GM19463 (cell line): ENCODE results near the gene RPTOR.

Experiments
- ATAC-seq: cut with Tn5 transposase; IDR thresholded peaks from one replicate; pipeline ENCODE4 v1.9.1; 2021; ENCODE audit warnings: mild to moderate bottlenecking, moderate library complexity; ENCODE audit not compliant: unreplicated experiment

RPTOR gene

GRCh38 chr17:80899402-80900268, 355.0 kb downstream of the RPTOR start:
- no peak for ATAC-seq

- no peak for ATAC-seq
Observed at GRCh38 chr17:80901319-80901718, 356.7 kb downstream of the RPTOR start.

GRCh38 chr17:80902197-80902962, 357.7 kb downstream of the RPTOR start:
- ATAC-seq: no peak

- no peak for ATAC-seq
Observed at GRCh38 chr17:80902963-80903611, 358.4 kb downstream of the RPTOR start.

- no peak for ATAC-seq
Observed at GRCh38 chr17:80904036-80904753, 359.6 kb downstream of the RPTOR start.

- ATAC-seq: no peak
Observed at GRCh38 chr17:80905586-80906230, 361.1 kb downstream of the RPTOR start.

- no peak for ATAC-seq
Observed at GRCh38 chr17:80906364-80907259, 362.0 kb downstream of the RPTOR start.

GRCh38 chr17:80907281-80907680, 362.6 kb downstream of the RPTOR start:
- no peak for ATAC-seq

- ATAC-seq: no peak
Observed at GRCh38 chr17:80908211-80908610, 363.6 kb downstream of the RPTOR start.

GRCh38 chr17:80908776-80909175, 364.1 kb downstream of the RPTOR start:
- ATAC-seq: no peak

- no peak for ATAC-seq
Observed at GRCh38 chr17:80909635-80910034, 365.0 kb downstream of the RPTOR start.

GRCh38 chr17:80910043-80910442, 365.4 kb downstream of the RPTOR start:
- no peak for ATAC-seq

GRCh38 chr17:80912476-80912875, 367.8 kb downstream of the RPTOR start:
- ATAC-seq: no peak

- ATAC-seq: no peak
Observed at GRCh38 chr17:80913928-80914821, 369.5 kb downstream of the RPTOR start.

- no peak for ATAC-seq
Observed at GRCh38 chr17:80916246-80916645, 371.6 kb downstream of the RPTOR start.

- no peak for ATAC-seq
Observed at GRCh38 chr17:80917716-80918560, 373.3 kb downstream of the RPTOR start.

GRCh38 chr17:80918731-80919130, 374.1 kb downstream of the RPTOR start:
- no peak for ATAC-seq
